WTC11 (cell line): ENCODE measurements around the gene DHFR2. TPM values are rescaled to one million over a fixed set of nuclear protein-coding genes. Genes with fewer than 3 reads are reported as not detected.

Source experiments
- ATAC-seq: fragments of 200-7000 bp; cut with Tn5 transposase; 2 replicates; pipeline ENCODE4 v1.10.0; 2021; ENCODE audit warnings: mild to moderate bottlenecking, moderate library complexity
- CTCF ChIA-PET: fragments of 300-600 bp; sonication (Branson Sonifier 250); formaldehyde crosslinking; loops from one replicate; lab custom pipeline; 2021; ENCODE audit warnings: antibody characterized with exemption; lab: Charles Lee
- POLR2A ChIA-PET: fragments of 350-600 bp; sonication (Branson Sonifier 250); formaldehyde crosslinking; loops from one replicate; lab custom pipeline; 2021; ENCODE audit warnings: antibody characterized with exemption; lab: Charles Lee
- DNase-seq: peaks from one replicate; pipeline ENCODE4 v3.0.0; 2021; ENCODE audit warnings: low spot score
- H3K27ac Mint-ChIP-seq: 2 replicates; pipeline ENCODE4 v1.8.0; 2021; ENCODE audit warnings: mixed read lengths
- H3K27me3 Mint-ChIP-seq: 2 replicates; pipeline ENCODE4 v1.8.0; 2021; ENCODE audit warnings: low read depth, mild to moderate bottlenecking, moderate library complexity, mixed read lengths
- H3K36me3 Mint-ChIP-seq: 2 replicates; pipeline ENCODE4 v1.8.0; 2021; ENCODE audit warnings: mixed read lengths
- H3K4me1 Mint-ChIP-seq: 2 replicates; pipeline ENCODE4 v1.8.0; 2022; ENCODE audit warnings: mixed read lengths
- H3K4me3 Mint-ChIP-seq: 2 replicates; pipeline ENCODE4 v1.8.0; 2021; ENCODE audit warnings: mild to moderate bottlenecking, moderate library complexity, mixed read lengths
- H3K9me3 Mint-ChIP-seq: 2 replicates; pipeline ENCODE4 v1.8.0; 2021; ENCODE audit warnings: mixed read lengths
- AR ChIP-seq: fragments of 250-450 bp; sonication (Bioruptor Pico); IDR thresholded peaks from 2 replicates; pipeline ENCODE4 v1.9.0; 2021; ENCODE audit warnings: mild to moderate bottlenecking
- ARID4B ChIP-seq: sonication (generic); formaldehyde crosslinking; IDR thresholded peaks from 2 replicates; pipeline ENCODE4 v1.8.0; 2023; ENCODE audit warnings: missing genetic modification reagents, mild to moderate bottlenecking, borderline replicate concordance
- CREM ChIP-seq: sonication (generic); formaldehyde crosslinking; IDR thresholded peaks from 2 replicates; pipeline ENCODE4 v1.8.1; 2022; ENCODE audit warnings: mild to moderate bottlenecking, missing genetic modification reagents, moderate library complexity
- IRF2 ChIP-seq: sonication (generic); formaldehyde crosslinking; IDR thresholded peaks from 2 replicates; pipeline ENCODE4 v1.8.0; 2022; ENCODE audit warnings: low read depth, missing genetic modification reagents, borderline replicate concordance
- NFATC4 ChIP-seq: fragments of 250-450 bp; sonication (Bioruptor Pico); IDR thresholded peaks from 2 replicates; pipeline ENCODE4 v1.9.0; 2021; ENCODE audit warnings: mild to moderate bottlenecking
- RELA ChIP-seq: sonication (generic); formaldehyde crosslinking; IDR thresholded peaks from 2 replicates; pipeline ENCODE4 v1.8.1; 2022; ENCODE audit warnings: missing genetic modification reagents, mild to moderate bottlenecking, borderline replicate concordance
- TCF7 ChIP-seq: sonication (generic); formaldehyde crosslinking; IDR thresholded peaks from 2 replicates; pipeline ENCODE4 v1.8.0; 2022; ENCODE audit warnings: mild to moderate bottlenecking, low read depth, missing genetic modification reagents, moderate library complexity
- TEAD1 ChIP-seq: sonication (generic); formaldehyde crosslinking; IDR thresholded peaks from 2 replicates; pipeline ENCODE4 v1.8.0; 2022; ENCODE audit warnings: mild to moderate bottlenecking, missing genetic modification reagents
- TP53 ChIP-seq: sonication (generic); formaldehyde crosslinking; IDR thresholded peaks from 2 replicates; pipeline ENCODE4 v1.8.1; 2023; ENCODE audit warnings: mild to moderate bottlenecking, missing genetic modification reagents
- ZNF121 ChIP-seq: sonication (generic); formaldehyde crosslinking; IDR thresholded peaks from 2 replicates; pipeline ENCODE4 v1.8.0; 2023; ENCODE audit warnings: missing genetic modification reagents
- ZNF263 ChIP-seq: sonication (generic); formaldehyde crosslinking; IDR thresholded peaks from 2 replicates; pipeline ENCODE4 v1.8.1; 2022; ENCODE audit warnings: low read depth, mild to moderate bottlenecking, moderate library complexity, missing genetic modification reagents
- ZNF281 ChIP-seq: sonication (generic); formaldehyde crosslinking; IDR thresholded peaks from 2 replicates; pipeline ENCODE4 v1.8.0; 2023; ENCODE audit warnings: mild to moderate bottlenecking, missing genetic modification reagents
- ZNF416 ChIP-seq: fragments of 250-450 bp; sonication (Bioruptor Pico); IDR thresholded peaks from 2 replicates; pipeline ENCODE4 v1.9.0; 2021; ENCODE audit warnings: mild to moderate bottlenecking, inconsistent platforms
- total RNA-seq: library from RNA; stranded (reverse); gene quantifications from 3 replicates; pipeline ENCODE4 v1.2.3, GENCODE V29; 2021
- TF ChIP-seq, protein P1 (sequence below): sonication (generic); formaldehyde crosslinking; IDR thresholded peaks from 2 replicates; pipeline ENCODE4 v1.8.1; 2023; ENCODE audit warnings: mild to moderate bottlenecking, missing genetic modification reagents, borderline replicate concordance

The DHFR2 gene
- total RNA-seq, 1 experiment from 2014 or later = 2.7 TPM

- Mint-ChIP-seq H3K4me3 (no peak overlapping the region), H3K27ac (no peak overlapping the region), H3K9me3 (no peaks in the 10 kb centered on the region), H3K4me1 (no peaks in the 10 kb centered on the region), H3K27me3 (no peaks in the 10 kb centered on the region), H3K36me3 (no peaks in the 10 kb centered on the region; the same call in 1 of the 2 replicates)
- ChIA-PET POLR2A (no interaction called here), CTCF (no interaction called here)
- DNase-seq (no peak), ATAC-seq (no peak)
- TF ChIP-seq ZNF416 (CRISPR knock-in tag) (no peak), ZNF263 (CRISPR knock-in tag) (no peak)
Observed at GRCh38 chr3:94012185-94012584, 50.5 kb downstream of the DHFR2 start.

DNA sequence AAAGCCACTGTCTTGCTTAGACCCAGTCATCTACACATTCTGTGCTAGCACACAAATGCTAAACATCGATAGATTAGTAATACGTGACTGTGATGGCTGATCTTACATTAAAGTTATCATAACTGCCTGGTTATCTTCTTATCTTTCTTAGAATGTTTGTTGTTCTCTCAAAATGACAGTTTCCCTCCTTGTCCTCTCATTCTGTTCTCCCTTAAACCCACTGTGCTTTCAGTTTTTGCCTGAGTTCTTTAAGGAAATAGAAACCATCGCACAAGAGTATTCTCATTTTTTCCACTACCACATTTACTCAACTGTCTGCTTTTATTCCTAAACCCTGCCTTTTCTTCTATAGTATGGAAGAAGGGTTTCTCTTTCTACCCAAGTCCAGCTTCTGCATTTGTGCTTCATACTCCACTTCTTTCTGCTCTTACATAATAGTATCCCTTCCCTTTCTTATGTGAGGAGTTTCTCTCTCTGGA, 51.4 kb downstream of the DHFR2 start:
- H3K4me3 Mint-ChIP-seq = no peak overlapping the region
- no peak for DNase-seq
- no peak for ATAC-seq
- H3K27ac Mint-ChIP-seq = no peak overlapping the region
- no peaks in the 10 kb centered on the region for H3K9me3 Mint-ChIP-seq
- H3K4me1 Mint-ChIP-seq = no peaks in the 10 kb centered on the region
- H3K36me3 Mint-ChIP-seq = no peaks in the 10 kb centered on the region; the same call in 1 of the 2 replicates
- CTCF ChIA-PET = no interaction called here
- no peak for TF ChIP-seq TP53
- no peak for TF ChIP-seq CREM (CRISPR knock-in tag)
- no peak for TF ChIP-seq TEAD1 (CRISPR knock-in tag)
- TF ChIP-seq ARID4B (CRISPR knock-in tag) = no peak
- no peak for TF ChIP-seq ZNF281 (CRISPR knock-in tag)
- no peak for TF ChIP-seq RELA (CRISPR knock-in tag)
- TF ChIP-seq NFATC4 (CRISPR knock-in tag) = no peak
- no peak for TF ChIP-seq IRF2
- no peak for TF ChIP-seq ZNF121 (CRISPR knock-in tag)
- TF ChIP-seq, protein P1, sequence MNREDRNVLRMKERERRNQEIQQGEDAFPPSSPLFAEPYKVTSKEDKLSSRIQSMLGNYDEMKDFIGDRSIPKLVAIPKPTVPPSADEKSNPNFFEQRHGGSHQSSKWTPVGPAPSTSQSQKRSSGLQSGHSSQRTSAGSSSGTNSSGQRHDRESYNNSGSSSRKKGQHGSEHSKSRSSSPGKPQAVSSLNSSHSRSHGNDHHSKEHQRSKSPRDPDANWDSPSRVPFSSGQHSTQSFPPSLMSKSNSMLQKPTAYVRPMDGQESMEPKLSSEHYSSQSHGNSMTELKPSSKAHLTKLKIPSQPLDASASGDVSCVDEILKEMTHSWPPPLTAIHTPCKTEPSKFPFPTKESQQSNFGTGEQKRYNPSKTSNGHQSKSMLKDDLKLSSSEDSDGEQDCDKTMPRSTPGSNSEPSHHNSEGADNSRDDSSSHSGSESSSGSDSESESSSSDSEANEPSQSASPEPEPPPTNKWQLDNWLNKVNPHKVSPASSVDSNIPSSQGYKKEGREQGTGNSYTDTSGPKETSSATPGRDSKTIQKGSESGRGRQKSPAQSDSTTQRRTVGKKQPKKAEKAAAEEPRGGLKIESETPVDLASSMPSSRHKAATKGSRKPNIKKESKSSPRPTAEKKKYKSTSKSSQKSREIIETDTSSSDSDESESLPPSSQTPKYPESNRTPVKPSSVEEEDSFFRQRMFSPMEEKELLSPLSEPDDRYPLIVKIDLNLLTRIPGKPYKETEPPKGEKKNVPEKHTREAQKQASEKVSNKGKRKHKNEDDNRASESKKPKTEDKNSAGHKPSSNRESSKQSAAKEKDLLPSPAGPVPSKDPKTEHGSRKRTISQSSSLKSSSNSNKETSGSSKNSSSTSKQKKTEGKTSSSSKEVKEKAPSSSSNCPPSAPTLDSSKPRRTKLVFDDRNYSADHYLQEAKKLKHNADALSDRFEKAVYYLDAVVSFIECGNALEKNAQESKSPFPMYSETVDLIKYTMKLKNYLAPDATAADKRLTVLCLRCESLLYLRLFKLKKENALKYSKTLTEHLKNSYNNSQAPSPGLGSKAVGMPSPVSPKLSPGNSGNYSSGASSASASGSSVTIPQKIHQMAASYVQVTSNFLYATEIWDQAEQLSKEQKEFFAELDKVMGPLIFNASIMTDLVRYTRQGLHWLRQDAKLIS (CRISPR knock-in tag) = no peak
- no peak for TF ChIP-seq AR (CRISPR knock-in tag)
- no peak for TF ChIP-seq TCF7 (CRISPR knock-in tag)
- POLR2A ChIA-PET = no interaction called here
- no peaks in the 10 kb centered on the region for H3K27me3 Mint-ChIP-seq
